ENCODE data around the gene UFD1. TPM values are rescaled to one million over a fixed set of nuclear protein-coding genes. Genes with fewer than 3 reads are reported as not detected.

Gene UFD1
- total and polyA plus RNA-seq, 9 of the 15 experiments (the other 6 are each of a cell fraction or from before 2014, with no cell fraction given), result 238 to 645 (median 363) TPM

- no peak for TF ChIP-seq CHAMP1 (IDR thresholded peaks at IDR 0.05)
- TF ChIP-seq SIN3B (IDR thresholded peaks at IDR 0.05; ENCODE audit: low read depth), result no peak
- TF ChIP-seq NR3C1 (CRISPR knock-in tag; IDR thresholded peaks at IDR 0.05), result 0 out of 2 replicates have a peak, but pooled peaks have one; percentile 66
- TF ChIP-seq THAP7 (CRISPR knock-in tag; IDR thresholded peaks at IDR 0.05), result no peak
- TF ChIP-seq ZNF586 (CRISPR knock-in tag; conservative IDR thresholded peaks at IDR 0.05), result no peak
- TF ChIP-seq ZNF583 (CRISPR knock-in tag; IDR thresholded peaks at IDR 0.05), result no peak
- TF ChIP-seq ELF4 (CRISPR knock-in tag; IDR thresholded peaks at IDR 0.05), result no peak
- no peak for TF ChIP-seq MTF1 (CRISPR knock-in tag; IDR thresholded peaks at IDR 0.05; ENCODE audit: borderline replicate concordance)
- TF ChIP-seq ZNF512 (tag; IDR thresholded peaks at IDR 0.05), result no peak
- TF ChIP-seq ZNF121 (CRISPR knock-in tag; conservative IDR thresholded peaks at IDR 0.05), result no peak
- no peak for TF ChIP-seq FOXK1 (CRISPR knock-in tag; IDR thresholded peaks at IDR 0.05; ENCODE audit: borderline replicate concordance)
- peak; percentile 12; the same call in 1 of the 2 replicates for TF ChIP-seq ZNF511 (CRISPR knock-in tag; IDR thresholded peaks at IDR 0.05)
- TF ChIP-seq ELF1 (tag; IDR thresholded peaks at IDR 0.05), result no peak
- TF ChIP-seq TAF7 (tag; IDR thresholded peaks at IDR 0.05), result no peak
- peak; percentile 18 for TF ChIP-seq SETDB1 (IDR thresholded peaks at IDR 0.05; ENCODE audit: low read length)
- TF ChIP-seq MYC (IDR thresholded peaks at IDR 0.05; ENCODE audit: low read depth, low read length), result no peak
- no peak for TF ChIP-seq MYC (CRISPR knock-in tag; IDR thresholded peaks at IDR 0.05; ENCODE audit: borderline replicate concordance, low read depth)
- TF ChIP-seq HCFC1 (IDR thresholded peaks at IDR 0.05; ENCODE audit: low read depth, low read length), result no peak
- TF ChIP-seq MAFF (IDR thresholded peaks at IDR 0.05; ENCODE audit: low read length), result no peak
- TF ChIP-seq NCOA4 (IDR thresholded peaks at IDR 0.05; ENCODE audit: partially characterized antibody), result no peak
- no peak for TF ChIP-seq CREB3L1 (IDR thresholded peaks at IDR 0.05; ENCODE audit: borderline replicate concordance, low read depth)
- TF ChIP-seq TEAD1 (CRISPR knock-in tag; IDR thresholded peaks at IDR 0.05), result peak in 1 of 2 experiments; percentile 16; a peak in 1 of 4 replicates
- no peak for TF ChIP-seq CBX3 (IDR thresholded peaks at IDR 0.05; ENCODE audit: borderline replicate concordance in 1 of 2, low read length in 2 of 2)
Measured at GRCh38 chr22:19520566-19521305, 41.7 kb upstream of the UFD1 start (continued).
